Thyroid gland (tissue), 4 donors: ENCODE data around the gene STX8. TPM values are rescaled to one million over a fixed set of nuclear protein-coding genes. Genes with fewer than 3 reads are reported as not detected.

ENCODE experiments used
- DNase-seq, 2 donors: peaks; one replicate each; pipeline ENCODE4 v3.0.0-alpha.2; 2019
- H3K27ac ChIP-seq, 3 donors: fragments of 200-600 bp; sonication (generic); 1 replicate in 2 of 3; 2 replicates in 1 of 3; pipeline ENCODE4 v1.5.1; 2016 to 2019; ENCODE audit warnings: mild to moderate bottlenecking in 1 of 3, moderate library complexity in 1 of 3
- H3K27me3 ChIP-seq: fragments of 200-600 bp; sonication (generic); one replicate; pipeline ENCODE4 v1.5.1; 2019
- H3K36me3 ChIP-seq, 2 donors: fragments of 200-600 bp; sonication (generic); one replicate each; pipeline ENCODE4 v1.5.1; 2016 to 2019
- H3K4me1 ChIP-seq, 2 donors: fragments of 200-600 bp; sonication (generic); one replicate each; pipeline ENCODE4 v1.5.1; 2017 to 2019
- H3K4me3 ChIP-seq, 3 donors: fragments of 200-600 bp; sonication (generic); replicated peaks in 1 of 3; 1 replicate in 2 of 3; 2 replicates in 1 of 3; pipeline ENCODE4 v1.5.1; 2016; ENCODE audit warnings: mild to moderate bottlenecking in 1 of 3
- H3K9me3 ChIP-seq: fragments of 200-600 bp; sonication (generic); one replicate; pipeline ENCODE4 v1.5.1; 2017
- CTCF ChIP-seq, 6 experiments: fragments of 200-600 bp in 3 of 6; fragments of 450-650 bp in 3 of 6; sonication (generic) in 3 of 6; IDR thresholded peaks; one replicate each; pipeline ENCODE4 v1.5.1; 2016 to 2019; ENCODE audit warnings: antibody characterized with exemption in 6 of 6, mild to moderate bottlenecking in 2 of 6, inconsistent platforms in 1 of 6, moderate library complexity in 1 of 6
- POLR2A ChIP-seq, 2 donors: fragments of 450-650 bp; IDR thresholded peaks; one replicate each; pipeline ENCODE4 v1.6.1; 2017; ENCODE audit warnings: antibody characterized with exemption in 2 of 2, mild to moderate bottlenecking in 2 of 2, moderate library complexity in 1 of 2
- WGBS, 2 donors: methylation state at CpG; one replicate each; pipeline ENCODE4 v1.1.5; 2017; 5-methylcytosine and 5-hydroxymethylcytosine counted together
- intact Hi-C: fragments of 100-400 bp; cut with DNase I; formaldehyde crosslinking; loops from one replicate; pipeline ENCODE4 v1.15.1; 2023
- total RNA-seq, 4 donors: library from RNA; depleted of rRNA; stranded (reverse); fragments of >200 nt; gene quantifications; one replicate each; pipeline ENCODE4 v1.2.3, GENCODE V29; 2016

STX8 gene
- total RNA-seq, 4 donors from 2014 or later = 67.6 to 88.9 (median 72.7) TPM

- Histone ChIP-seq H3K36me3 (no peaks in the 10 kb centered on the region), H3K27ac (no peak overlapping the region), H3K4me3 (no peak overlapping the region), H3K4me1 (no peaks in the 10 kb centered on the region), H3K9me3 (no peaks in the 10 kb centered on the region), H3K27me3 (no peaks in the 10 kb centered on the region)
- DNase-seq = no peak
- 87 to 100% methylated on average over 5 of the region's 5 CpGs for WGBS, 2 donors
- intact Hi-C loops = no loop called here
- TF ChIP-seq CTCF (IDR thresholded peaks at IDR 0.05) = no peak
- no peak for TF ChIP-seq POLR2A (IDR thresholded peaks at IDR 0.05)
These were observed 353.8 kb downstream of the STX8 start for GRCh38 chr17:9221922-9222180.

GRCh38 chr17:9221147-9221921, 354.3 kb downstream of the STX8 start:
- Histone ChIP-seq H3K9me3 (no peaks in the 10 kb centered on the region), H3K4me3 (no peak overlapping the region), H3K27me3 (no peaks in the 10 kb centered on the region), H3K4me1 (no peaks in the 10 kb centered on the region), H3K27ac (no peak overlapping the region), H3K36me3 (no peaks in the 10 kb centered on the region)
- WGBS, 2 donors = 83 to 89% methylated on average over 9 to 25 of the region's 25 CpGs
- no peak for TF ChIP-seq POLR2A (IDR thresholded peaks at IDR 0.05)
- TF ChIP-seq CTCF (IDR thresholded peaks at IDR 0.05) = no peak
- intact Hi-C loops = no loop called here
- no peak for DNase-seq

GRCh38 chr17:9220398-9221146, 355.0 kb downstream of the STX8 start:
- H3K4me3 ChIP-seq = no peak overlapping the region
- H3K27ac ChIP-seq = no peak overlapping the region
- DNase-seq = no peak
- H3K27me3 ChIP-seq = no peaks in the 10 kb centered on the region
- no peaks in the 10 kb centered on the region for H3K4me1 ChIP-seq
- no peak for TF ChIP-seq POLR2A (IDR thresholded peaks at IDR 0.05)
- TF ChIP-seq CTCF (IDR thresholded peaks at IDR 0.05) = no peak
- WGBS, 2 donors = 88 to 90% methylated on average over 12 to 15 of the region's 23 CpGs
- intact Hi-C loops = no loop called here
- H3K36me3 ChIP-seq = no peaks in the 10 kb centered on the region
- H3K9me3 ChIP-seq = no peaks in the 10 kb centered on the region

- 91% methylated on average over 13 of the region's 13 CpGs for WGBS, 2 donors
- Histone ChIP-seq H3K9me3 (no peaks in the 10 kb centered on the region), H3K4me3 (no peak overlapping the region), H3K27me3 (no peaks in the 10 kb centered on the region), H3K36me3 (no peaks in the 10 kb centered on the region), H3K4me1 (no peaks in the 10 kb centered on the region), H3K27ac (no peak overlapping the region)
- TF ChIP-seq POLR2A (IDR thresholded peaks at IDR 0.05) (no peak), CTCF (IDR thresholded peaks at IDR 0.05) (no peak)
- intact Hi-C loops = no loop called here
- DNase-seq = no peak
These were observed 355.8 kb downstream of the STX8 start for GRCh38 chr17:9219631-9220397.
